Mesenchymal stem cell (in vitro differentiated cells and primary cell): ENCODE measurements around the gene CEP44.
A peak's percentile ranks its signal among the peaks of the same experiment; 100 is the strongest.

Experiments
- DNase-seq: peaks from one replicate; pipeline ENCODE4 v3.0.0-alpha.2; 2013
- H2AFZ ChIP-seq: one replicate; pipeline ENCODE4 v1.6.1; 2013; ENCODE audit warnings: low read depth, mild to moderate bottlenecking, control low read depth, inconsistent platforms, low read length, moderate library complexity
- H2AK5ac ChIP-seq: 2 replicates; pipeline ENCODE4 v1.6.1; 2013; ENCODE audit warnings: low read length, moderate library complexity, mild to moderate bottlenecking, inconsistent platforms; ENCODE audit not compliant: severe bottlenecking
- H2BK120ac ChIP-seq: one replicate; pipeline ENCODE4 v1.6.1; 2013; ENCODE audit warnings: low read depth, mild to moderate bottlenecking, inconsistent platforms, low read length, moderate library complexity
- H2BK12ac ChIP-seq, 2 experiments: one replicate each; pipeline ENCODE4 v1.6.1; 2013; ENCODE audit warnings: inconsistent platforms in 2 of 2, low read length in 2 of 2, mild to moderate bottlenecking in 2 of 2, moderate library complexity in 2 of 2, control low read depth in 1 of 2
- H2BK15ac ChIP-seq: one replicate; pipeline ENCODE4 v1.6.1; 2013; ENCODE audit warnings: mild to moderate bottlenecking, low read depth, inconsistent platforms; ENCODE audit not compliant: poor library complexity, severe bottlenecking
- H2BK5ac ChIP-seq: 2 replicates; pipeline ENCODE4 v1.6.1; 2013; ENCODE audit warnings: low read depth, mild to moderate bottlenecking, low read length, control low read depth, inconsistent platforms; ENCODE audit not compliant: poor library complexity, severe bottlenecking
- H3K14ac ChIP-seq, 2 experiments: one replicate each; pipeline ENCODE4 v1.6.1; 2013; ENCODE audit warnings: inconsistent platforms in 2 of 2, low read length in 2 of 2, control low read depth in 1 of 2, mild to moderate bottlenecking in 1 of 2, moderate library complexity in 1 of 2
- H3K18ac ChIP-seq, 2 experiments: one replicate each; pipeline ENCODE4 v1.6.1; 2013; ENCODE audit warnings: inconsistent platforms in 2 of 2, low read length in 2 of 2, control low read depth in 1 of 2, low read depth in 1 of 2, mild to moderate bottlenecking in 1 of 2
- H3K23ac ChIP-seq, 2 experiments: one replicate each; pipeline ENCODE4 v1.6.1; 2013; ENCODE audit warnings: inconsistent platforms in 2 of 2, low read length in 2 of 2, mild to moderate bottlenecking in 2 of 2, moderate library complexity in 2 of 2, control low read depth in 1 of 2
- H3K27ac ChIP-seq: 2 replicates; pipeline ENCODE4 v1.5.1; 2013; ENCODE audit warnings: mild to moderate bottlenecking, moderate library complexity, low read length, control low read depth, inconsistent platforms; ENCODE audit not compliant: poor library complexity, severe bottlenecking
- H3K27me3 ChIP-seq, 2 experiments: 2 replicates each; pipeline versions ENCODE4 v1.6.1 to v1.7.0; 2013; ENCODE audit warnings: low read length in 2 of 2, mild to moderate bottlenecking in 2 of 2, moderate library complexity in 2 of 2, control low read depth in 1 of 2, inconsistent platforms in 1 of 2; ENCODE audit not compliant: control insufficient read depth in 1 of 2, insufficient read depth in 1 of 2
- H3K36me3 ChIP-seq, 2 experiments: 2 replicates each; pipeline versions ENCODE4 v1.6.1 to v1.7.0; 2013; ENCODE audit warnings: low read length in 2 of 2, control low read depth in 1 of 2, inconsistent platforms in 1 of 2, low read depth in 1 of 2, mild to moderate bottlenecking in 1 of 2; ENCODE audit not compliant: insufficient read depth in 2 of 2, control insufficient read depth in 1 of 2
- H3K4ac ChIP-seq, 2 experiments: one replicate each; pipeline ENCODE4 v1.6.1; 2013; ENCODE audit warnings: inconsistent platforms in 2 of 2, low read length in 2 of 2, mild to moderate bottlenecking in 2 of 2, moderate library complexity in 2 of 2, control low read depth in 1 of 2, low read depth in 1 of 2
- H3K4me1 ChIP-seq: 2 replicates; pipeline ENCODE4 v1.6.1; 2013; ENCODE audit warnings: low read depth, low read length, control low read depth; ENCODE audit not compliant: control insufficient read depth, insufficient read depth
- H3K4me2 ChIP-seq: 2 replicates; pipeline ENCODE4 v1.6.1; 2013; ENCODE audit warnings: low read length, mild to moderate bottlenecking, inconsistent platforms; ENCODE audit not compliant: poor library complexity, severe bottlenecking
- H3K4me3 ChIP-seq, 2 experiments: 2 replicates each; pipeline versions ENCODE4 v1.5.1 to v1.7.0; 2013; ENCODE audit warnings: low read length in 2 of 2, mild to moderate bottlenecking in 2 of 2, control low read depth in 1 of 2, low read depth in 1 of 2; ENCODE audit not compliant: insufficient read depth in 1 of 2
- H3K79me1 ChIP-seq: replicated peaks from 2 replicates; pipeline ENCODE4 v1.6.1; 2013; ENCODE audit warnings: mild to moderate bottlenecking, control low read depth, low read length, inconsistent platforms; ENCODE audit not compliant: poor library complexity, severe bottlenecking
- H3K9ac ChIP-seq: 2 replicates; pipeline ENCODE4 v1.7.0; 2013; ENCODE audit warnings: mild to moderate bottlenecking, low read length, moderate library complexity
- H3K9me3 ChIP-seq: 2 replicates; pipeline ENCODE4 v1.7.0; 2013; ENCODE audit warnings: mild to moderate bottlenecking, low read length; ENCODE audit not compliant: control insufficient read depth
- H4K8ac ChIP-seq: one replicate; pipeline ENCODE4 v1.6.1; 2013; ENCODE audit warnings: inconsistent platforms, mild to moderate bottlenecking, low read length, moderate library complexity
- H4K91ac ChIP-seq: one replicate; pipeline ENCODE4 v1.6.1; 2013; ENCODE audit warnings: mild to moderate bottlenecking, low read length, inconsistent platforms
- WGBS: methylation state at CpG from one replicate; pipeline ENCODE4 v1.1.7; 2013; ENCODE audit warnings: mixed read lengths; 5-methylcytosine and 5-hydroxymethylcytosine counted together

Gene CEP44

GRCh38 chr4:174312993-174313392, 29.3 kb downstream of the CEP44 start:
- no peak overlapping the region for H3K4me2 ChIP-seq
- no peak overlapping the region for H2BK120ac ChIP-seq
- no peak overlapping the region for H2BK5ac ChIP-seq
- no peak overlapping the region for H4K8ac ChIP-seq
- H3K4me3 ChIP-seq, result no peak overlapping the region
- no peaks in the 10 kb centered on the region for H3K4me1 ChIP-seq
- no peak overlapping the region for H2AFZ ChIP-seq
- H4K91ac ChIP-seq, result no peak overlapping the region
- 97% methylated on average over 3 of the region's 3 CpGs for WGBS
- no peak overlapping the region for H3K23ac ChIP-seq
- no peak overlapping the region for H3K9ac ChIP-seq
- H2BK12ac ChIP-seq, result no peak overlapping the region
- no peak overlapping the region for H2AK5ac ChIP-seq
- no peaks in the 10 kb centered on the region for H3K9me3 ChIP-seq
- no peaks in the 10 kb centered on the region for H3K79me1 ChIP-seq
- no peak for DNase-seq
- no peak overlapping the region for H3K4ac ChIP-seq
- no peak overlapping the region for H3K27ac ChIP-seq
- H2BK15ac ChIP-seq, result no peak overlapping the region
- no peaks in the 10 kb centered on the region for H3K27me3 ChIP-seq
- H3K36me3 ChIP-seq, result peaks cover 0 to 3% of the 10 kb centered on the region in 2 experiments
- no peak overlapping the region for H3K14ac ChIP-seq
- H3K18ac ChIP-seq, result no peak overlapping the region

GRCh38 chr4:174314274-174314673, 30.6 kb downstream of the CEP44 start:
- no peak overlapping the region for H3K4me3 ChIP-seq
- no peak overlapping the region for H2BK5ac ChIP-seq
- no peak overlapping the region for H2AFZ ChIP-seq
- no peak for DNase-seq
- H3K36me3 ChIP-seq, result no peaks in the 10 kb centered on the region
- no peak overlapping the region for H3K23ac ChIP-seq
- no peak overlapping the region for H2BK120ac ChIP-seq
- no peak overlapping the region for H3K27ac ChIP-seq
- no peak overlapping the region for H3K14ac ChIP-seq
- no peak overlapping the region for H3K9ac ChIP-seq
- H3K27me3 ChIP-seq, result no peaks in the 10 kb centered on the region
- H2BK12ac ChIP-seq, result peak overlapping the region in 1 of 2 experiments; percentile 76
- no peaks in the 10 kb centered on the region for H3K79me1 ChIP-seq
- no peaks in the 10 kb centered on the region for H3K9me3 ChIP-seq
- no peak overlapping the region for H2BK15ac ChIP-seq
- WGBS, result 100% methylated on average over 2 of the region's 3 CpGs
- no peaks in the 10 kb centered on the region for H3K4me1 ChIP-seq
- H3K4ac ChIP-seq, result peak overlapping the region in 1 of 2 experiments; percentile 41
- H4K8ac ChIP-seq, result no peak overlapping the region
- peak overlapping the region; percentile 51 for H2AK5ac ChIP-seq
- H4K91ac ChIP-seq, result no peak overlapping the region
- no peak overlapping the region for H3K4me2 ChIP-seq
- H3K18ac ChIP-seq, result peak overlapping the region in 1 of 2 experiments; percentile 45

- H2BK5ac ChIP-seq, result no peak overlapping the region
- DNase-seq, result peak; percentile 85
- no peak overlapping the region for H3K9ac ChIP-seq
- H2BK12ac ChIP-seq, result no peak overlapping the region
- H3K27ac ChIP-seq, result no peak overlapping the region
- no peak overlapping the region for H3K23ac ChIP-seq
- H3K36me3 ChIP-seq, result no peaks in the 10 kb centered on the region
- H3K79me1 ChIP-seq, result no peaks in the 10 kb centered on the region
- no peak overlapping the region for H3K4me2 ChIP-seq
- H2BK15ac ChIP-seq, result no peak overlapping the region
- no peak overlapping the region for H3K4me3 ChIP-seq
- H2AFZ ChIP-seq, result no peak overlapping the region
- WGBS, result 14% methylated on average over 3 of the region's 3 CpGs
- H3K4ac ChIP-seq, result no peak overlapping the region
- no peak overlapping the region for H2AK5ac ChIP-seq
- no peak overlapping the region for H3K14ac ChIP-seq
- H4K91ac ChIP-seq, result no peak overlapping the region
- H3K9me3 ChIP-seq, result no peaks in the 10 kb centered on the region
- H3K18ac ChIP-seq, result no peak overlapping the region
- no peak overlapping the region for H2BK120ac ChIP-seq
- no peaks in the 10 kb centered on the region for H3K27me3 ChIP-seq
- no peaks in the 10 kb centered on the region for H3K4me1 ChIP-seq
- no peak overlapping the region for H4K8ac ChIP-seq
These were observed 31.1 kb downstream of the CEP44 start for GRCh38 chr4:174314770-174315169.

GRCh38 chr4:174316546-174316945, 32.8 kb downstream of the CEP44 start:
- Histone ChIP-seq H2BK120ac (no peak overlapping the region), H3K9ac (no peak overlapping the region), H4K8ac (no peak overlapping the region), H4K91ac (no peak overlapping the region), H3K4me3 (no peak overlapping the region), H3K18ac (no peak overlapping the region), H3K27ac (no peak overlapping the region), H3K4me1 (no peaks in the 10 kb centered on the region), H3K27me3 (no peaks in the 10 kb centered on the region), H2BK15ac (no peak overlapping the region), H3K79me1 (no peaks in the 10 kb centered on the region), H3K9me3 (no peaks in the 10 kb centered on the region), H2BK12ac (no peak overlapping the region), H3K4me2 (no peak overlapping the region), H2BK5ac (no peak overlapping the region), H3K14ac (no peak overlapping the region), H3K4ac (no peak overlapping the region), H3K23ac (no peak overlapping the region), H2AFZ (no peak overlapping the region), H3K36me3 (no peaks in the 10 kb centered on the region), H2AK5ac (no peak overlapping the region)
- WGBS, result no CpG with 5 or more reads among the region's 1 CpG
- DNase-seq, result peak; percentile 12
